GM12878 (cell line): ENCODE measurements around the gene NEUROD1. TPM values are rescaled to one million over a fixed set of nuclear protein-coding genes. Genes with fewer than 3 reads are reported as not detected.
A peak's percentile ranks its signal among the peaks of the same experiment; 100 is the strongest.

Experiments used
- ATAC-seq: fragments of 200-7000 bp; cut with Tn5 transposase; 3 replicates; pipeline ENCODE4 v1.9.1; 2020; ENCODE audit warnings: mild to moderate bottlenecking, moderate library complexity
- BruUV-seq: library from RNA; stranded (reverse); fragments of 400-500 nt; replicated peaks from 2 replicates; lab custom pipeline; 2021; lab: Mats Ljungman, UMichigan
- CTCF ChIA-PET: fragments of 300-600 bp; sonication (Branson Sonifier 250); formaldehyde crosslinking; extraction: SDS; loops from one replicate; lab custom pipeline; 2021; ENCODE audit warnings: inconsistent platforms; lab: Yijun Ruan, JAX
- POLR2A ChIA-PET: fragments of 350-600 bp; formaldehyde crosslinking; extraction: SDS; loops from one replicate; lab custom pipeline; 2021; ENCODE audit warnings: inconsistent platforms; lab: Charles Lee
- RAD21 ChIA-PET: fragments of 300-600 bp; sonication (Branson Sonifier 250); formaldehyde crosslinking; loops from one replicate; lab custom pipeline; 2023; ENCODE audit warnings: antibody characterized with exemption; ENCODE audit not compliant: unreplicated experiment; lab: Charles Lee
- SMC1A ChIA-PET: fragments of 300-600 bp; sonication (Branson Sonifier 250); formaldehyde crosslinking; loops from one replicate; lab custom pipeline; 2023; ENCODE audit not compliant: unreplicated experiment, uncharacterized antibody; lab: Charles Lee
- DNase-seq: peaks from one replicate; pipeline ENCODE4 v3.0.0-alpha.2; 2011; ENCODE audit warnings: low read depth, low spot score
- FAIRE-seq: peaks from 3 replicates; lab custom pipeline; 2011; peaks lifted over from hg19 to GRCh38; lab: Jason Lieb, UNC
- H2AFZ ChIP-seq: 2 replicates; pipeline ENCODE4 v1.6.0; 2011; ENCODE audit warnings: low read depth, low read length, control low read depth; ENCODE audit not compliant: control insufficient read depth
- H3K27ac ChIP-seq: 2 replicates; pipeline ENCODE4 v1.5.1; 2011; ENCODE audit warnings: control low read depth; ENCODE audit not compliant: control insufficient read depth, insufficient read depth
- H3K27me3 ChIP-seq, 2 experiments: replicated peaks in 1 of 2; 2 replicates each; pipeline versions ENCODE4 v1.6.0 to v1.6.1; 2011; ENCODE audit warnings: low read length in 1 of 2; ENCODE audit not compliant: control insufficient read depth in 2 of 2, insufficient read depth in 2 of 2
- H3K36me3 ChIP-seq, 2 experiments: 2 replicates each; pipeline ENCODE4 v1.5.1; 2011; ENCODE audit warnings: low read length in 1 of 2; ENCODE audit not compliant: control insufficient read depth in 2 of 2, insufficient read depth in 2 of 2
- H3K4me1 ChIP-seq: 2 replicates; pipeline ENCODE4 v1.6.1; 2011; ENCODE audit warnings: mild to moderate bottlenecking, low read length, moderate library complexity, mixed read lengths; ENCODE audit not compliant: control insufficient read depth, insufficient read depth
- H3K4me2 ChIP-seq: 2 replicates; pipeline ENCODE4 v1.6.0; 2011; ENCODE audit warnings: control low read depth; ENCODE audit not compliant: control insufficient read depth, insufficient read depth
- H3K4me3 ChIP-seq: fragments of 200-600 bp; sonication (generic); 2 replicates; pipeline ENCODE4 v1.5.1; 2016
- H3K79me2 ChIP-seq: 2 replicates; pipeline ENCODE4 v1.6.0; 2011; ENCODE audit warnings: low read length; ENCODE audit not compliant: control insufficient read depth, insufficient read depth
- H3K9ac ChIP-seq: 2 replicates; pipeline ENCODE4 v1.8.0; 2011; ENCODE audit warnings: low read length, control low read depth, mixed read lengths; ENCODE audit not compliant: control insufficient read depth, insufficient read depth
- H3K9me3 ChIP-seq: replicated peaks from 3 replicates; pipeline ENCODE4 v1.5.1; 2011; ENCODE audit warnings: mild to moderate bottlenecking, low read length; ENCODE audit not compliant: control insufficient read depth, insufficient read depth
- H4K20me1 ChIP-seq: 2 replicates; pipeline ENCODE4 v1.6.0; 2011; ENCODE audit not compliant: control insufficient read depth, insufficient read depth
- BHLHE40 ChIP-seq, 2 experiments: fragments of 450-650 bp in 1 of 2; IDR thresholded peaks; 2 replicates each; pipeline ENCODE4 v1.6.1; 2011 to 2017; ENCODE audit warnings: low read depth in 2 of 2, borderline replicate concordance in 1 of 2, improper control_type of control experiment in 1 of 2, low read length in 1 of 2, mild to moderate bottlenecking in 1 of 2
- IKZF1 ChIP-seq: fragments of 450-650 bp; conservative IDR thresholded peaks from 2 replicates; pipeline ENCODE4 v1.6.1; 2017; ENCODE audit warnings: antibody characterized with exemption, mild to moderate bottlenecking
- POLR2A ChIP-seq: IDR thresholded peaks from 2 replicates; pipeline ENCODE4 v1.6.1; 2011; ENCODE audit warnings: low read depth, mild to moderate bottlenecking, low read length
- PRDM15 ChIP-seq: fragments of 450-650 bp; formaldehyde crosslinking; IDR thresholded peaks from 2 replicates; pipeline ENCODE4 v1.4.0; 2020; ENCODE audit warnings: mild to moderate bottlenecking, moderate library complexity
- ZBTB11 ChIP-seq: fragments of 450-650 bp; formaldehyde crosslinking; IDR thresholded peaks from 2 replicates; pipeline ENCODE4 v1.5.0; 2022; ENCODE audit warnings: mild to moderate bottlenecking, missing genetic modification characterization
- WGBS: methylation state at CpG from one replicate; pipeline ENCODE4 v1.1.6; 2016; ENCODE audit warnings: low lambda C conversion rate; ENCODE audit not compliant: insufficient replicate concordance, insufficient coverage; ENCODE audit errors: missing lambda C conversion rate; 5-methylcytosine and 5-hydroxymethylcytosine counted together
- in situ Hi-C: fragments of 300-500 bp; cut with MboI; formaldehyde crosslinking; loops from 9 replicates; pipeline ENCODE4 v1.14.3; 2018; ENCODE audit warnings: mixed read lengths
- intact Hi-C: fragments of 100-400 bp; cut with micrococcal nuclease; formaldehyde crosslinking; loops from one replicate; pipeline ENCODE4 v1.14.2; 2022; ENCODE audit not compliant: unreplicated experiment
- polyA plus RNA-seq, 11 experiments: library from polyadenylated mRNA; depleted of rRNA in 4 of 11; unstranded in 6 of 11; stranded (reverse) in 5 of 11; fragments of >200 nt; fragmentation: Nextera tagmentation in 4 of 11; fragmentation: Illumina TruSeq in 1 of 11; extraction: Ambion mirVana in 4 of 11; extraction: Trizol in 1 of 11; gene quantifications; 1 replicate in 1 of 11; 2 replicates in 10 of 11; pipeline versions ENCODE4 v1.2.1 to v1.2.3, GENCODE V29; 2011 to 2016; ENCODE audit warnings: inconsistent platforms in 2 of 11, missing spikeins in 2 of 11, low read depth in 1 of 11
- total RNA-seq, 4 experiments: library from RNA; depleted of rRNA in 3 of 4; stranded (reverse); fragments of >200 nt in 3 of 4; fragmentation: Illumina TruSeq in 1 of 4; extraction: Trizol in 1 of 4; gene quantifications; 2 replicates each; pipeline versions ENCODE4 v1.2.1 to v1.2.3, GENCODE V29; 2013 to 2021

The NEUROD1 gene
- total and polyA plus RNA-seq, 10 of the 15 experiments (the other 5 are each of a cell fraction or from before 2014, with no cell fraction given): not detected

DNA sequence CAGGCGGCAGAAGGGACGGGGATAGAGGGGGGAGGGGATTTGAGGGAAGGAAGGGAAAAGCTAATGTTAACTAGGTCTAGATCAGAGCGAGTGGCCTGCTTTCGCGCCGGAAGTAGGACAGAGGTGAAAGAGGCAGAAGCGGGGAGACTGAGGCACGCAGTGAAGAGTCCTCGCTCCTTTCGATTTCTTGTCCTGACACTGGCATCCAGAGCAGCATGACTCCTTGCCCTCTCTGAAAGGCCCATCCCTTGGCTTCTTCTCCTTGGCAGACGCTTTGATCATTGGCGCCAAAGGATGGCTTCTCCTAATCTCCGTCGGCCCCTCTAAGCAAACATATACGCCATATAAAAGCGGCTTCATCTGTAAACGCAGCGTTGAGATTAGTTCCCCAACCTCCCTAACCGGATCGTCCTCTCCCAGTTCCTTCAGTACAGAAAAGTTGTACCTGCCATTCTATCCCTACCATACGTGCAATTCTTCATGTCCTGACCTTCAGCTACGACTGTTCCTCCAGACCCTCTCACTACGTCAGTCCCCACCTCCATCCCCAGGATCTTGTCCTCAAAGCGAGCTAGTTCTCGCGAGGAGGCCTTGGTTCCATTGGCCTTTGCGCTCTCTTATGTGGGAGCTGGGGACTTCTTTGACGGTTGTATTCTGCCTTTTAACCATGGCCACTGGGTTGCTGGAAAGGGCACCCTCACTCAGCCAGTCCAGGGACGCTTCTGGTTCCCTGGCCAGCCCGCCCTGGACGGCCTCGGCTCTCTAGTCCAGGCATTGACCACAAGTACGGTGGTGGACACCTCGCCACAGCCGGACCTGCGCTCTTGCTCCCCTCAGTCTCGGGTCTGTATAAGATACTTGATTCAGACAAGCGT, 857 bp upstream of the NEUROD1 start:
- DNase-seq (no peak), ATAC-seq (no peak), FAIRE-seq (no peak)
- no peak overlapping the region for H2AFZ ChIP-seq
- no peaks in the 10 kb centered on the region for H3K4me1 ChIP-seq
- ChIA-PET CTCF (interaction anchor here (0.7 kb wide), 1 partner anchor 166 kb away, joined by 3 read pairs; no protein-coding TSS in a partner anchor), SMC1A (interaction anchor here (0.7 kb wide), 1 partner anchor 16 kb away, joined by 3 read pairs; no protein-coding TSS in a partner anchor), POLR2A (no interaction called here), RAD21 (no interaction called here)
- H3K4me3 ChIP-seq: 0 out of 2 replicates have a peak overlapping the region, but pooled peaks have one; percentile 55
- H3K27me3 ChIP-seq: peaks cover 18 to 49% of the 10 kb centered on the region in 2 experiments
- peaks cover 2% of the 10 kb centered on the region; the same call in 2 of the 3 replicates for H3K9me3 ChIP-seq
- H3K36me3 ChIP-seq: no peaks in the 10 kb centered on the region
- TF ChIP-seq BHLHE40 (IDR thresholded peaks at IDR 0.05; ENCODE audit: borderline replicate concordance in 1 of 2, low read depth in 2 of 2, low read length in 1 of 2): no peak
- no peak for TF ChIP-seq POLR2A
- no peak for TF ChIP-seq IKZF1
- TF ChIP-seq PRDM15 (CRISPR knock-in tag): no peak
- TF ChIP-seq ZBTB11 (CRISPR knock-in tag): no peak
- no peak overlapping the region for H3K27ac ChIP-seq
- H3K4me2 ChIP-seq: peak overlapping the region; percentile 42; the same call in 1 of the 2 replicates
- 35% methylated on average over 38 of the region's 38 CpGs for WGBS
- no peaks in the 10 kb centered on the region for H4K20me1 ChIP-seq
- no peak overlapping the region for H3K9ac ChIP-seq
- in situ Hi-C loops: no loop called here
- intact Hi-C loops: no loop called here
- no TSS peak for BruUV-seq
- H3K79me2 ChIP-seq: no peaks in the 10 kb centered on the region
